Fibroblast of pulmonary artery (primary cell): ENCODE results near the gene LATS2.

Experiments used
- DNase-seq: peaks from one replicate; pipeline ENCODE4 v3.0.0-alpha.2; 2010; ENCODE audit warnings: low read depth
- H3K4me3 ChIP-seq: replicated peaks from 2 replicates; pipeline ENCODE4 v1.5.1; 2011; ENCODE audit warnings: low read depth, mild to moderate bottlenecking, control low read depth, low read length, moderate library complexity
- CTCF ChIP-seq: IDR thresholded peaks from 2 replicates; pipeline ENCODE4 v1.5.1; 2011; ENCODE audit warnings: mild to moderate bottlenecking, control low read depth, low read length, inconsistent platforms; ENCODE audit errors: missing control alignments

LATS2 gene

GRCh38 chr13:21079761-21080592, 18.6 kb upstream of the LATS2 start:
- DNase-seq, result peak; percentile 92
- no peak for TF ChIP-seq CTCF
- H3K4me3 ChIP-seq, result peak overlapping the region; percentile 37

GRCh38 chr13:21079221-21079620, 17.8 kb upstream of the LATS2 start:
- TF ChIP-seq CTCF, result no peak
- H3K4me3 ChIP-seq, result no peak overlapping the region
- no peak for DNase-seq

- TF ChIP-seq CTCF, result no peak
- no peak for DNase-seq
- H3K4me3 ChIP-seq, result no peak overlapping the region
These were observed 17.1 kb upstream of the LATS2 start for GRCh38 chr13:21078501-21078900.

GRCh38 chr13:21077788-21078353, 16.5 kb upstream of the LATS2 start:
- DNase-seq, result no peak
- no peak for TF ChIP-seq CTCF
- H3K4me3 ChIP-seq, result no peak overlapping the region

- DNase-seq, result no peak
- no peak overlapping the region for H3K4me3 ChIP-seq
- TF ChIP-seq CTCF, result no peak
These were observed 15.8 kb upstream of the LATS2 start for GRCh38 chr13:21077076-21077787.

- TF ChIP-seq CTCF, result no peak
- no peak for DNase-seq
- H3K4me3 ChIP-seq, result no peak overlapping the region
These were observed 14.9 kb upstream of the LATS2 start for GRCh38 chr13:21076253-21076652.
